ENCODE results near the gene PMIS2.

PMIS2 gene

GRCh38 chr19:35544110-35544802 is 41.7 kb upstream of the PMIS2 start:
- no peak for TF ChIP-seq CTCF (conservative IDR thresholded peaks at IDR 0.05; ENCODE audit: control insufficient read depth, insufficient read depth, low read depth, low read length)
- DNase-seq (ENCODE audit: low read depth), result no peak
- H3K4me3 ChIP-seq (ENCODE audit: control insufficient read depth, low read depth, low read length), result peak overlapping the region; percentile 87

GRCh38 chr19:35545001-35545854 is 40.7 kb upstream of the PMIS2 start, which contains the start of gene TMEM147:
Gene TMEM147, plus strand, starts transcription at chr19:35545626. Its CDS starts 114 bp downstream, at chr19:35545740.
- peak; percentile 81 for DNase-seq (ENCODE audit: low read depth)
- no peak for TF ChIP-seq CTCF (conservative IDR thresholded peaks at IDR 0.05; ENCODE audit: control insufficient read depth, insufficient read depth, low read depth, low read length)

GRCh38 chr19:35545855-35546381 is 40.1 kb upstream of the PMIS2 start:
- no peak for TF ChIP-seq CTCF (conservative IDR thresholded peaks at IDR 0.05; ENCODE audit: control insufficient read depth, insufficient read depth, low read depth, low read length)
- no peak for DNase-seq (ENCODE audit: low read depth)
- peak overlapping the region; percentile 87 for H3K4me3 ChIP-seq (ENCODE audit: control insufficient read depth, low read depth, low read length)

More at GRCh38 chr19:35545001-35545854, 40.7 kb upstream of the PMIS2 start, which contains the start of gene TMEM147:
- peak within 1 kb of the TSS; percentile 87 for H3K4me3 ChIP-seq (ENCODE audit: control insufficient read depth, low read depth, low read length)

- H3K4me3 ChIP-seq (ENCODE audit: control insufficient read depth, low read depth, low read length), result peak overlapping the region; percentile 87
- no peak for TF ChIP-seq CTCF (conservative IDR thresholded peaks at IDR 0.05; ENCODE audit: control insufficient read depth, insufficient read depth, low read depth, low read length)
These were observed 39.4 kb upstream of the PMIS2 start for GRCh38 chr19:35546532-35546931.

GRCh38 chr19:35549174-35549788 is 36.7 kb upstream of the PMIS2 start:
- peak; percentile 69 for DNase-seq (ENCODE audit: low read depth)
- TF ChIP-seq CTCF (conservative IDR thresholded peaks at IDR 0.05; ENCODE audit: control insufficient read depth, insufficient read depth, low read depth, low read length), result peak; percentile 67
- H3K4me3 ChIP-seq (ENCODE audit: control insufficient read depth, low read depth, low read length), result no peak overlapping the region

More at GRCh38 chr19:35546532-35546931, 39.4 kb upstream of the PMIS2 start:
- no peak for DNase-seq (ENCODE audit: low read depth)

GRCh38 chr19:35549879-35550523 is 36.0 kb upstream of the PMIS2 start:
- H3K4me3 ChIP-seq (ENCODE audit: control insufficient read depth, low read depth, low read length), result no peak overlapping the region
- TF ChIP-seq CTCF (conservative IDR thresholded peaks at IDR 0.05; ENCODE audit: control insufficient read depth, insufficient read depth, low read depth, low read length), result no peak
- DNase-seq (ENCODE audit: low read depth), result no peak

Measured in fibroblast of mammary gland (primary cell).